HG03565 (cell line): Measurements from ENCODE around the gene KRTAP10-4.
"Not testable (repeated sequence)": the region's sequence is repeated elsewhere in the genome, so short reads cannot be mapped to it uniquely, and the experiment has no call there.

Experiments
- ATAC-seq: cut with Tn5 transposase; IDR thresholded peaks from one replicate; pipeline ENCODE4 v1.9.1; 2021; ENCODE audit warnings: mild to moderate bottlenecking, moderate library complexity; ENCODE audit not compliant: unreplicated experiment

The KRTAP10-4 gene

DNA sequence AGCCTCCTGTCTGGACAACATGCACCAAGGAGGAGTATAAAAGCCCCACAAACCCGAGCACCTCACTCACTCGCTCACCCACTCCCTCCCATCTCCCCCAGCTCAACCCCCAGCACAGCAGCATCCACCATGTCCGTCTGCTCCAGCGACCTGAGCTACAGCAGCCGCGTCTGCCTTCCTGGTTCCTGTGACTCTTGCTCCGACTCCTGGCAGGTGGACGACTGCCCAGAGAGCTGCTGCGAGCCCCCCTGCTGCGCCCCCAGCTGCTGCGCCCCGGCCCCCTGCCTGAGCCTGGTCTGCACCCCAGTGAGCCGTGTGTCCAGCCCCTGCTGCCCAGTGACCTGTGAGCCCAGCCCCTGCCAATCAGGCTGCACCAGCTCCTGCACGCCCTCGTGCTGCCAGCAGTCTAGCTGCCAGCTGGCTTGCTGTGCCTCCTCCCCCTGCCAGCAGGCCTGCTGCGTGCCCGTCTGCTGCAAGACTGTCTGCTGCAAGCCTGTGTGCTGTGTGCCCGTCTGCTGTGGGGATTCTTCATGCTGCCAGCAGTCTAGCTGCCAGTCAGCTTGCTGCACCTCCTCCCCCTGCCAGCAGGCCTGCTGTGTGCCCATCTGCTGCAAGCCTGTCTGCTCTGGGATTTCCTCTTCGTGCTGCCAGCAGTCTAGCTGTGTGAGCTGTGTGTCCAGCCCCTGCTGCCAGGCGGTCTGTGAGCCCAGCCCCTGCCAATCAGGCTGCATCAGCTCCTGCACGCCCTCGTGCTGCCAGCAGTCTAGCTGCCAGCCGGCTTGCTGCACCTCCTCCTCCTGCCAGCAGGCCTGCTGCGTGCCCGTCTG lies at the start of gene KRTAP10-4:
Gene KRTAP10-4, plus strand, starts transcription at position 100 of the 827 bp plus-strand sequence. Its CDS starts 30 bp downstream, at position 130.
- ATAC-seq, result not testable (repeated sequence)

DNA sequence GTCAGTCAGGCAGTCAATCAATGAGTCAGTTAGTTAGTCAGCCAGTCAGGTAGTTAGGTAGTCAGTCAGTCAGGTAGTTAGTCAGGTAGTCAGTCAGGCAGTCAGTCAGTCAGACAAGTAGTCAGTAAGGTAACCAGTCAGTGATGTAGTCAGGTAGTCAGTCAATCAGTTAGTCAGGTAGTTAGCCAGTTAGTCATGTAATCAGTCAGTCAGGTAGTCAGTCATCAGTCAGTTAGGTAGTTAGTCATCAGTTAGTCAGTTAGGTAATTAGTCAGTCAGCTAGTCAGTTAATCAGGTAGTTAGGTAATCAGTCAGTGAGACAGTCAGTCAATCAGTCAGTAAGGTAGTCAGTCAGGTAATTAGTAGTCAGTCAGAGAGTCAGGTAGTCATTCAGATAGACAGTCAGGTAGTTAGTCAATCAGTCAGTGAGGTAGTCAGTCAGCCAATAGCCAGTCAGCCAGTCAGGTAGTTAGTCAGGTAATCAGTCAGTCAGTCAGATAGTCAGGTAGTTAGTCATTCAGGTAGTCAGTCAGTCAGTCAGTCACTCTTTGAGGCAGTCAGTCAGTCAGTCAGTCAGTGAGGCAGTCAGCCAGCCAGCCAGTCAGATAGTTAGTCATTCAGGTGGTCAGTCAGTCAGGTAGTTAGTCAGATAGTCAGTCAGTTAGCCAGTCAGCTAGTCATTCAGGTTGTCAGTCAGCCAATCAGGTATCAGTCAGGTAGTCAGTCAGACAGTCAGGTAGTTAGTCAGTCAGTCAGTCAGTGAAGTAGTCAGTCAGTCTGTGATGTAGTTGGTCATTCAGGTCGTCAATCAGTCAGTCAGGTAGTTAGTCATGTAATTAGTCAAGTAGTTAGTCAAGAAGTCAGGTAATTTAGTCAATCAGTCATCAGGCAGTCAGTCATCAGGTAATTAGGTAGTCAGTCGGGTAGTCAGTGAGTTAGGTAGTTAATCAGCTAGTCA lies 48.8 kb upstream of the KRTAP10-4 start:
- no peak for ATAC-seq

DNA sequence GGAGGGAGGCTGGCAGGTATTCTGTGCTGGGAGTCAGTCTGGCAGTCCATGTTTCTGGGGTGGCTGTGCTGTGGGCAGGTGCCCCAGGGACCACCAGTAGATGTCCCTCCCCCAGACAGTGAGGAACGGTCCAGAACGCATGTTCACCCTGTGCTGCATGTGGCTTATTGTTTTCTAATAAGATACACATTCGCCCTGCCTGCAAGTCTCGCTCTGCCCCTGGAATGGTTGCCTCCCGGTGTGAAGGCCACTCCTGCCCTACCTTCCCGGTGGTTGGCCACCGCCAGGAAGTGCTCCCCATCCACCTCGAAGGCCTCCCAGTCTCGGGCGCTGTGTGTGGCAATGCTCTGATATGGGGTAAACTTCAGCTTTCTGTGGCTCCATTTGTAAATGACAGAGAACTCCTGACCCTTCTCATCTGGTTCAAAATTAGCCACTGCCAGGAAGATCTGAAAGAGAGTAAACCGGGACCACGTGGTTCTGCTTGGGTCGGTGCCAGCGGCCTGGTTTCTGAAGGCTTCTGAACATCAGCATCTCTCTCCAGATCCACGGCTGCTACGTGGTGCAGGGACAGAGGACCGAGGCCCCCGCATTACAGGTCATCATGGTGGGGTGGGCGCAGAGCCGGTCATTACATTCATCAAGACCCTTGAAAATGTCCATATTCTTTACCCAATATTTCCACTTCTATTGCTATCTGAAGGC lies 48.0 kb upstream of the KRTAP10-4 start:
- no peak for ATAC-seq

DNA sequence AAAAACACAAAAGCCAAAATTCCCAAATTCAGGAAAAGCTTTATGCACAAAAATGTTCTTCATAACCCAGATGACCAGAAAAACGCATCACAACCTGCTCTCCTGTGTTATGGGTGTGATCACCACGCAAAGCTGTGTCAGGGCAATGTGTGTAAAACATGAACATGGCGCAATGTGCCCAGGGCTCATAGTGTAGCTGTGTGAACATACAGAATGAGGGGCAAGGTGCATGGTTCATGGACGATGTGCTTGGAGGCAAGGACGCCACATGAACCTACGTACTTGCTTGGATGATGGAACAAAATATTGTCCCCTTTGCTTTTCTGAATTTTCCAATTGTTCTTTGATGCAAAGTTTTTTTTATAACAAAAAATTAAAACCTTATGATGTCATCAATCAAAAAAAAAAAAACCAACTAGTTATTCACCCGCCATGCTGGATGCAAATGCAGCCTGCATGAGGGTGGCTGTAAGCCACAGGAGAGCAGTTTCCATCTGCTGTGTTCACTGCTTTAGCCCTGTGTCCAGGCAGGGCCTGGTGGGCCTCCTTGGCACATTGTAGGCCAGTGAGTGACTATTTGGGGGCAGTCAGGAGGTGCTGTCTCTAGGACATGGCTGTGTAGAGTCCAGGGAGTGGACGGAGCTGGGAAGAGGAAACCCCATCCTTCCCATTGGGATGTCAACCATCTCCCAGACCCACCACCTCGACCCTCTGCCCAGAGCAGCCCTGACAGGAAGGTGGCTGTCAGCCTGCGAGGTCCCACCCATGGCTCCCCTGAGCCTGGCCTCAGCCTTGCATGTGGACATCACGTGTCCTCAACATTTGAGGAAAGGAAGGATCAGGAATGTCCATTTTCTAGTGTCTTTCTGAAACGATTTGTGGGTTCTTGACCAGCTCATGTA lies 47.2 kb upstream of the KRTAP10-4 start:
- no peak for ATAC-seq

DNA sequence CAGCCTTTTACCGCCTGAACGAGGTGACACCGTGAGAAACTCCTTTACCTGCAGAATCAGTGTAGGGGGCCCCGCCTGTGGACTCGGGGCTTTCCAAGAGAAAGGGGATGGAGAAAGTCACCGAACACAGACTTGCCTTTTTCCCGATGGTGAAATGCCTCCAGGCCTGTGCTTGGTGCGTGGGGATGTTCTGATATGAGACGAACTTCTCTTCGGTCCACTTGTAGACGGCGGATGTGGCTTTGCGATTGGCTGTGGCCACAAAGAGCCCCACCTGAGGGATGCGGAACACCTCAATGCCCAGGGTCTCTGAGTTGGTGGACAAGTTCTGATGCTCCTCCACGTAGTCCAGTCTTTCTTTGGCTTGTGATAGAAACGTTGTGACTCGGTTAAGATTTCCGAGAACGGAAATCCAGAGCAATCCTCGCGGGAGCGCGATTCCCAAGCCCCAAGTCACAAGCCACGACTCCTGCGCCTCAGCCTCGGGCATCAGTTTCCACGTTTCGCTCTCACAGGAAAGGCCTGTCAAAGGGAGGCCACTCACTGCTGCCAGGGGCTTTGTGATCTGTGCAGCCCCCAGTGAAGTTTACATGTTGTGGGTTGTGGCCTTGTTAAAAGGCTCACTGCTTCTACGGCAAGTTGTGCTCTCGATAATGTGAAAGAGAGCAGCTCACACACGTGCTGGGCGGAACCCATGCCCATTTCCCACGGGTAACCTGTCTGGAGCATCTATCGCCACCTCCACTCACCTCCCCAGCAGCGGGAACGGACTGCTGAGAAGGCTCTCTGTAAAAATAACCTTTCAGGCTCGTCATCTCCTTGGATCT lies 46.2 kb upstream of the KRTAP10-4 start:
- no peak for ATAC-seq

DNA sequence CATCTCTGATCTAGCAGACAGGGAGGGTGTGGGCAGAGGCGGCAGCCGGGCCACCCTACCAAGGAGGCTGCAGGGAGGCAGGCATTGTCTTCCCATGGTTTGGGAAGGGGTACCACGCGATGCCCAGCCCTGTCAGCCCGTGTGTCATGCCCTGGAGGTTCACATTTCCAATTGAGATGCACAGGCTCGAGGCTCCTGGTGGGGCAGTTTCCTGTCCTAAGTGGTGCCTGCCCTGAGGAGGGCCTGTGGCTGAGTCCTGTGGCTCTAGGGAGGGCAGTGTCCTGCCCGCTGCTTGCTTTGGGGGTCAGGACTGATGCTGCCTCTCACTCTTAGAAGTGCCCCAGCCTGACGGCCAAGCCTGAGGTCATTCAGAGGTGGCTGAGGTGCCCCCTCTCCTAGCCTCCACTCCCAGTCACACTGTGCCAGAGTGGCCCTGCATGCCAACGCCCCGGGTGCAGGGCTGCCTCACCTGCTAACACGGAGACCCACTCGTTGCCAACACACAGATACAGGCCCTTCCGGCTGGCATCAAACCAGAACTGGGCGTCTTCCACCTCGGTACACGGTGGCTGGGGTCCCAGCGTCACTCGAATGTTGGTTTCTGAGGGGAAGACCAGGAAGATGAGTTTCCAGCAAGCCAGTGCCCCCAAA lies 45.4 kb upstream of the KRTAP10-4 start:
- no peak for ATAC-seq

DNA sequence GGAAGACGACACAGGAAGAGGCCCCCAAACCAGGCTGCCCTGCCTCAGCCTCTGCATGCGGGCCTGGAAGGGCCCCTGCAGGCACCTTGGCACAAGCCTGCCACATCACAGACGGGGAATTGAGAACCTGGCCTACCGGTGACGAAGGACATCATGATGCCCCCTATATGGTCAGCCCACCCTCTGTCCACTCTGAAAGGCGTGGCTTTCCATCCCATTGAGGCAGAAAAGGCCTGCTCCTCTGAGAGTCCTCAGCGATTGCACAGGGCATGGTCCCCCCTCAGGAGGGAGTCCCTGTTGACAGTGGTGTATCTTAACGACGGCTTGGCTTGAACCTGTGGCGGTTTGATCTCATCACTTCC lies 44.9 kb upstream of the KRTAP10-4 start:
- ATAC-seq, result no peak

DNA sequence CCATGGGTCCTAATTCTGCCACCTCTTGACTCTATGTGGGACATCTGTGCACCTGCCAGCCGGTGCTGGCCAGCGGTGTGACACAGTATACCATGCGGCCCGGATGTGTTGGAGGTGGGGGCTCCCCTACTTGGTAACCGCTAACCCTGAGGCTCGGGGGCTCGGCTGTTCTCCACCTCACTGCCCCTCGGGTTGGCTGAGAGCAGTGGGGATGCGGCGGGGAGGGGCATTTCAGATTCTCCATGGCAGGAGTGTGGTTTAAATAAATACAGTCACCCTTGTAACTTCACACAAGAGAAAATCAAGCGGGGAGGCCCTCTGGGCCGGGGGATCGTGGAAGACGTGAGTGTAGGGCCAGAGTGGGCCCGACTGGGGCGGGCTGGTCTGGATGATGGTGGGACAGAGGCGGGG lies 44.5 kb upstream of the KRTAP10-4 start:
- no peak for ATAC-seq

DNA sequence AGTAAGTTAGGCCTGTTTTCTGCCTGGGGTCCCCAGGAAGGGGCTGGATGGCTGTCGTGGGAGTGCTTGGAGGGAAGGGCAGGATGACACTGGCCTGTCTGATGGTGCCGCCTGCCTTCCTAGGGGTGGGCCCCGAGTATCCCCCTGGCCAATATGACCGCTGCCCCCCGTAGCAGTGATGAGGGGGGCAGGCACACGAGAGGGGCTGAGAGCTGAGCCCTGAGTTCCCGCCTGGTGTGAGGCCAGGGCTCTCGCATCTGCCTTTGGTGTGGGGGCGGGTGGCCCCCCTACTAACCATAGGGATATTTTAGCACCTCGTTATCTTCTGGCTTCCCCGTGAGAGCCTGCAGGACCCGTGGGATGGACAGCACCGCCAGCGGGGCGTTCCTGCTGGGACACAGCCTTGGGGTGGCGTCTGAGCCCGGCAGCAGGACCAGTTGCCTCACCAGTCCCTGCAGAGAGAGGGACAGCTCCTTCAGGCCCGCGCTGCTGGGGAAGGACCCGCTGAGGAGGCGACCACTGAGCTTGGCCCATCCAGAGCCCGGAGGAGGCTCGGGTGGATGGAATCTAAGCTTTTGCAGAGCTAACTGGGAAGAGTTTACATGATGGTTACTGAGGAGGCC lies 43.9 kb upstream of the KRTAP10-4 start:
- ATAC-seq, result no peak

DNA sequence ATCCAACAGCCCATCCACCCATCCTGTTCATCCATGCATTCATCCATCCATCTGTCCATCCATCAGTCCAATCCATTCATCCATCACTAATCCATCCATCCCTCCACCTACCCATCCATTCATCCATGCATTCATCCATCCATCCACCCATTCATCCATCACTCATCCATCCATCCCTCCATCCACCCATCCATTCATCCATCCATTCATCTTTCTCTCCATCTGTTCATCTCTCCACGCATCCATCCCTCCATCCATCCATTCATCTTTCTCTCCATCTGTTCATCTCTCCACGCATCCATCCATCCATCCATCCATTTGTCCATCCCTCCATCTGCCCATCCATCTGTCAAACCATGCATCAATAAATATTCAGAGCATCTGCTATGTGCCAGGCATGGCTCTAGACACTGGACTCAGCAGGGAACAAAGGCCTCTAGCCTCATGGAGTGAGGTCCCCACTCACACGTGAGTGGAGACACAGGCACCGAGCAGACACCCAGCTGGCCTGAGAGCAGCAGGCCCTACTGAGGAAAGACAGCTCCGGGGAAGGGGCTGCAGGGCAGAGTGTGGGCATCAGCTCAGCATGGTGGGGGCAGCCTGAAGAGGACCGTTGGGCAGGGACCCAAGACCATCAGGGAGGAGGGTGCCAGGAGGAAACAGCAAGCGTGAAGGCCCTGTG lies 43.2 kb upstream of the KRTAP10-4 start:
- no peak for ATAC-seq

DNA sequence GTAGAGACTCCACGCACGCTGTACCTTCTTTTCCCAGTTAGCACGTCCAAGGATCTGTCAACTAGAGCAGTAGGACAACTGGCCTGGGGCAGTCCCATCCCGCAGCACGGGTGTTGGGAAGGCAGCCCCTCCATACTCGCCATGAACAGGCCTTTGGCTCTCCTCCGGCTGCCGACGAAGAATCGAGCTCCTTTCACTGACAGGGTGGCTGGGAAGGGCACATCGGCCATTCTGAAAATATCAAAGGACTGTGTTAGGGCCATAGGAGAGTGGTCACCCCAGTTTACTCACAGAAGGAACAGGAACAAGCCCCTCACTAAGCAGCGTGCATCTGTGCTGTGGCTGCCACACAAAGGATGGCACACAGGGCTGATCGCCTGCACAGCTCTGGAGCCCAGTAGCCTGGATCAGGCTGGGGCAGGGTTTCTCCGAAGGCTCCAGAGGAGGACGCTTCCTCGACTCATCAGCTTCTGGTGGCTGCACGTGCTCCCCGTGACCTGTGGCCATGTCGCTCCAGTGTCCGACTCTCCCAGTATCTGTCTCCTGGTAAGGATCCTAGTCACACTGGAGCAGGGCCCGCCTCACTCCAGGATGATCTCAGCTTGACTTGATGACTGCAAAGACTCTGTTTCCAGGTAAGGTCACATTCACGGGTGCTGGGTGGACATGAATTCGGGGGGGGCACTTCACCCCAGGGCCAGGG lies 42.5 kb upstream of the KRTAP10-4 start:
- no peak for ATAC-seq

GRCh38 chr21:44531606-44532564 lies 41.6 kb upstream of the KRTAP10-4 start:
- ATAC-seq, result no peak

DNA sequence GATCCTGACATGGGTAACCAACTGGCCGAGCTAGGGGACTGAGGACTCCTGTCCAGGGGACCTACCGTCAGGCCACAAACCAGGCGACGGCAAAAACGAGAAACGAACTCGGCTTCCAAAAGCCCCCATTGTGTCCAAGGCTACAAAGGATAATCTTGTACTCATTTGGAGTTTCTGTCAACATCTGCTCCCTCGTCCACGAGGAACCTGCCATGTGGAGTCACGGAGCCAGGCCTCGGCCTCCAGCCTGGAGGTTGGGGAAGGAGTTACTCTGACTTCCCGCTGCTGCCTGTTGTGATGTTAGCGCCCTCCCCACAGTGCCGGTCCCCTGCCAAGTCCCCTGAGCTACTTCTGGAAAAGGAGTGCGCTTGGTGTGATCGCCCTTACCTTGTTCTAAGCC lies 40.8 kb upstream of the KRTAP10-4 start:
- ATAC-seq, result no peak

- ATAC-seq, result no peak
Measured at GRCh38 chr21:44533121-44533890, 40.2 kb upstream of the KRTAP10-4 start.

GRCh38 chr21:44533891-44534627 lies 39.5 kb upstream of the KRTAP10-4 start:
- no peak for ATAC-seq
